Omental fat pad (tissue), 4 donors: ENCODE results near the gene ZC3HAV1. TPM values are rescaled to one million over a fixed set of nuclear protein-coding genes. Genes with fewer than 3 reads are reported as not detected.

ENCODE experiments used
- ATAC-seq: fragments of 150-250 bp; one replicate; pipeline ENCODE4 v1.9.1; 2016; ENCODE audit warnings: mild to moderate bottlenecking, moderate library complexity; ENCODE audit not compliant: low FRiP score
- DNase-seq: peaks from one replicate; pipeline ENCODE4 v3.0.0-alpha.2; 2019; ENCODE audit warnings: low spot score
- CTCF ChIP-seq, 3 donors: fragments of 450-650 bp; IDR thresholded peaks; one replicate each; pipeline ENCODE4 v1.5.1; 2016 to 2017; ENCODE audit warnings: antibody characterized with exemption in 3 of 3, mild to moderate bottlenecking in 3 of 3, moderate library complexity in 2 of 3
- total RNA-seq, 4 donors: library from RNA; depleted of rRNA; stranded (reverse); fragments of >200 nt; gene quantifications; one replicate each; pipeline ENCODE4 v1.1.0, GENCODE V29; 2016

The ZC3HAV1 gene
- 10 to 100 TPM; 31.3 to 58.8 (median 50.8) TPM for total RNA-seq

DNA sequence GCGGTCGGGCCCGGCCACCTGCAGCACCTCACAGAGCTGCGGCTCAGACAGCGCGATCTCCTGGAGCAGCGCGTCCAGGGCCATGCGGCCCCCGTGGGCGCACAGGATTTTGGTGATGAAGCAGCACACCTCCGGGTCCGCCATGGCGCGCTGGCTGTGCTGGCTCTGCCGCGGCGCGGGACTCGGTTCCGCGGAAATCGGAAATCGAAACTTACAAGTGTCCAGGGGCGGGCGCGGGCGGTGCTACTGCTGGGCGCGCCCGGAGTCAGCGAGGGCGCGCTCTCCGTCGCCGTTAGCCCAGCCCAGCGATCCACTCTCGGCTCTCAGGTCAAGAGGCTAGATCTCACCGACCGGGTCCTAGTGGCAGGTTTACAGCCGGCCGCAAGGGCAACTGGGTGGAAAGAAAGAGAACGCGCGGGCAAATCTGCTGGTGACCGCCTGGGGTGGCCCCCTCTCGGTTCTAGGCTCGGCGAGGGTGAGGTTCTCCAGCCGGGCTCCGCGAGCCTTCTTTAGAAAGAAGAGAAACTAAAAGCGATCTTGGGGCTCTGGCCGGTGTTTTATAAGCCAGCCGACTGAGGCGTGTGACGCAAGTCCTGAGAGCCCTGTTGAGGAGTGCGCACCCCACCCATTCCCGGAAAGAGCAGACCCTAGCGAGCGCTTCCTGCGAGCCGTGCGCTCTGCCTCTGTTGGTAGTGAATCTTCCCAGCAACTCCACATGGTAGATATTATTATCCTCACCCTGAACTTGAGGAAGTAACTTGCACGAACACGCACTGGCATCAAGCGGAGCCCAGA lies at the start of gene ZC3HAV1:
Gene ZC3HAV1, minus strand, starts transcription at position 533 of the 795 bp plus-strand sequence. Its CDS starts 389 bp downstream, at position 144.
- DNase-seq (peak; percentile 70), ATAC-seq (peak; percentile 89)
- no peak for TF ChIP-seq CTCF (IDR thresholded peaks at IDR 0.05)

- no peak for DNase-seq
- no peak for ATAC-seq
- TF ChIP-seq CTCF (IDR thresholded peaks at IDR 0.05) = no peak
Measured at GRCh38 chr7:139153832-139154231, 44.3 kb upstream of the ZC3HAV1 start.

DNA sequence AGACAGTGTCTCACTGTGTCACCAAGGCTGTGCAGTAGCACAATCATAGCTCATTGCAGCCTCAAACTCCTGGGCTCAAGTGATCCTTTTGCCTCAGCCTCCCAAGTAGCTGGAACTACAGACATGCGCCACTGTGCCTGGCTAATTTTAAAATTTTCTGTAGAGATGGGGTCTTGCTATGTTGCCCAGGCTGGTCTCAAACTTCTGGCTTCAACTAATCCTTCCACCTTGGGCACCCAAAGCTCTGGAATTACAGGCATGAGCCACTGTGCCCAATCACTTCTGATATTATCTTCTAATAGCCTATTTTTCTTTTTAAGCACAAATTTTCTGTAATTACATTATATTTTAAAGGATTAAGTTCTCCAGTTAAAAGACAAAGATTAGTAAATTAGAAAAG lies 42.6 kb upstream of the ZC3HAV1 start:
- DNase-seq (no peak), ATAC-seq (no peak)
- TF ChIP-seq CTCF (IDR thresholded peaks at IDR 0.05) = no peak

GRCh38 chr7:139139150-139139549 lies 29.6 kb upstream of the ZC3HAV1 start:
- no peak for ATAC-seq
- no peak for DNase-seq
- no peak for TF ChIP-seq CTCF (IDR thresholded peaks at IDR 0.05)

DNA sequence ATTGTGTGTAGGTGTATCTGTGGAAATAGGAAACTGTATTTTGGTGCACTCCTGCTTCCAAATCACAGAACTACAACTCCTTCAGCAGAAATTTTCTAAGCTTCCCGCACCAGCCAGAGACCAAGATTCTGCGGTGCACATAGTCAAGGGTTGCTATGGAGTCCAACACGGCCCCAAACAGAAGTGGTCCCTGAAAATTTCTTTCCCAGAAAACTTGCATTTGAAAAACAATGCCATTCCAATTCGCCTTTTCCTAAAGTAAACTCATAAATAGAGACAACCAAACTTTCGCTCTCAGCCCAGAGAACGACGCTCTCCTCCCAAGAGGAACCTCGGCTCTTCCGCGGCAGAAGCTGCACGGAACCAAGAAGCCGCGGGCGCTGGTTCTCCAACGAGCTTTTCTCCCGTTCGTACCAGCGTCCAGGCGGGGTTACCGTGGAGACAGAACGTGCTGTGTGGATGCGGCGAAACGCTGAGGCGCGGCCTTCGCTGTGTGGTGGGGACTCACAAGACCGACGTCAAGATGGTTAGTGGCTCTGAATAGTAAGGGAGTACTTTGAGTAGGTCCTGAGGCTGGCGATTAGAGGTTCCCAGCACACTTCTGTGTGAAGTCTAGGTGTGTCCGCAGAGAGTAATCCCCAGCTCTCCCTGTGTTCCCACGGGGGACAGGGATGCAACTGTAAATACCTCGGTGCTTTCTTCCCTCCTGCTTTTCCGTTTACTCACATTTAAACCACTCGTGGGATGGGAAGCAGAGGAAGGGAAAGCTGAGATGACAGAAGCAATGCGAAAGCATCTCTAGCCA lies 24.0 kb upstream of the ZC3HAV1 start:
- peak; percentile 64 for DNase-seq
- no peak for TF ChIP-seq CTCF (IDR thresholded peaks at IDR 0.05)
- ATAC-seq = peak; percentile 97

- ATAC-seq = no peak
Measured at GRCh38 chr7:139132887-139133286, 23.4 kb upstream of the ZC3HAV1 start.

More at GRCh38 chr7:139132887-139133286, 23.4 kb upstream of the ZC3HAV1 start:
- TF ChIP-seq CTCF (IDR thresholded peaks at IDR 0.05) = no peak
- DNase-seq = no peak
